ENCODE measurements around the gene HMOX2.

Gene HMOX2

DNA sequence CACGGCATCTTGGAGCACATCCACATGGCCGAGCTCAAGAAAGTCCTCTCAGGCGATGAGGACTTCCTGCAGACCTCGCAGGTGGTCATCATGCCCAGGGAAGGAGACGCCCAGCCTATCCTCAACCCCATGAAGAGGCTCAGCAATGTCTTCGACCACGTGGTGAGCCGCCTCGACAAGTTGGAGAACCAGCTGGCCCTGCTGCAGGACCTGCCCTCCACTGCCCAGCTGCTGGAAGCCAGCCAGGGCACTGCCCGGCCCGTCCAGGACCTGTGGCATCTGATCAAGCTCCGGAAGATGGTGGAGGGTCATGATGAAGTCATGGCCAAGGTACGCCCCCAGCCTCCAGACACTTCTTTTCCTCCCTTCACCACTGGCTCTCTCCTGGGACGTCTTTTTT lies 80.4 kb downstream of the HMOX2 start:
- Histone ChIP-seq H3K27ac (no peak overlapping the region), H3K9me3 (ENCODE audit: severe bottlenecking) (no peaks in the 10 kb centered on the region)

DNA sequence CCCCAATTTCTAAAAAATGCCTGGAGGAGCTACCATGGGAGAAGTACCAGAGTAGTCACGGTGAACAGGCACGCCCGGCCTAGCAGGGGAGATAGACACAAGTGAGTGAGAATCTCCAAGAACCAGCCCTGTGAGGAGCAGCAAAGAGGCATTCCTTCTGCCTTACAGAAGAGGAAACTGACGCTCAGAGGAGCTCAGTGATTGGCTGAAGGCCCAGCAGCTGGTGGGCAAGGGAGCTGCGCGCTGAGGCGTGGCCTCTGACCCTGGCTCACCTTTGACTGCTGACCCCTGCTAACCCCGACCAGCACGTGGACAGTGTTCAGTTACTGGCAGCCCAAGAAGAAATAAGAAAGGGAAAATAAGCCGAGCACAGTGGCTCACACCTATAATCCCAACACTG lies 81.8 kb downstream of the HMOX2 start:
- H3K27me3 ChIP-seq (ENCODE audit: insufficient read depth, low read depth, severe bottlenecking) = no peaks in the 10 kb centered on the region
- no peaks in the 10 kb centered on the region for H3K36me3 ChIP-seq
- no peak for DNase-seq
- H3K4me3 ChIP-seq (ENCODE audit: low read depth, low read length) = no peak overlapping the region
- no peaks in the 10 kb centered on the region for H3K9me3 ChIP-seq (ENCODE audit: severe bottlenecking)
- H3K27ac ChIP-seq = no peak overlapping the region
- TF ChIP-seq, protein P1, sequence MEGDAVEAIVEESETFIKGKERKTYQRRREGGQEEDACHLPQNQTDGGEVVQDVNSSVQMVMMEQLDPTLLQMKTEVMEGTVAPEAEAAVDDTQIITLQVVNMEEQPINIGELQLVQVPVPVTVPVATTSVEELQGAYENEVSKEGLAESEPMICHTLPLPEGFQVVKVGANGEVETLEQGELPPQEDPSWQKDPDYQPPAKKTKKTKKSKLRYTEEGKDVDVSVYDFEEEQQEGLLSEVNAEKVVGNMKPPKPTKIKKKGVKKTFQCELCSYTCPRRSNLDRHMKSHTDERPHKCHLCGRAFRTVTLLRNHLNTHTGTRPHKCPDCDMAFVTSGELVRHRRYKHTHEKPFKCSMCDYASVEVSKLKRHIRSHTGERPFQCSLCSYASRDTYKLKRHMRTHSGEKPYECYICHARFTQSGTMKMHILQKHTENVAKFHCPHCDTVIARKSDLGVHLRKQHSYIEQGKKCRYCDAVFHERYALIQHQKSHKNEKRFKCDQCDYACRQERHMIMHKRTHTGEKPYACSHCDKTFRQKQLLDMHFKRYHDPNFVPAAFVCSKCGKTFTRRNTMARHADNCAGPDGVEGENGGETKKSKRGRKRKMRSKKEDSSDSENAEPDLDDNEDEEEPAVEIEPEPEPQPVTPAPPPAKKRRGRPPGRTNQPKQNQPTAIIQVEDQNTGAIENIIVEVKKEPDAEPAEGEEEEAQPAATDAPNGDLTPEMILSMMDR (IDR thresholded peaks at IDR 0.05; ENCODE audit: low read depth, low read length) = no peak

More for the DNA sequence above, 80.4 kb downstream of the HMOX2 start:
- H3K36me3 ChIP-seq = no peaks in the 10 kb centered on the region
- no peak for DNase-seq
- H3K27me3 ChIP-seq (ENCODE audit: insufficient read depth, low read depth, severe bottlenecking) = no peaks in the 10 kb centered on the region
- no peak overlapping the region for H3K4me3 ChIP-seq (ENCODE audit: low read depth, low read length)
- TF ChIP-seq, protein P1 (IDR thresholded peaks at IDR 0.05; ENCODE audit: low read depth, low read length) = no peak
